IPS-20b (cell line): ENCODE results near the gene CECR2.

Source experiments
- H3K27ac ChIP-seq: one replicate; pipeline ENCODE4 v1.5.1; 2013; ENCODE audit warnings: low read length
- H3K27me3 ChIP-seq: 2 replicates; pipeline ENCODE4 v1.6.1; 2013; ENCODE audit warnings: mild to moderate bottlenecking, low read length, inconsistent platforms; ENCODE audit not compliant: insufficient read depth
- H3K36me3 ChIP-seq: 2 replicates; pipeline ENCODE4 v1.6.1; 2013; ENCODE audit warnings: low read depth, mild to moderate bottlenecking, inconsistent platforms, low read length, moderate library complexity; ENCODE audit not compliant: insufficient read depth
- H3K4me1 ChIP-seq: 2 replicates; pipeline ENCODE4 v1.6.1; 2013; ENCODE audit warnings: mild to moderate bottlenecking, control low read depth, inconsistent platforms, low read length, moderate library complexity; ENCODE audit not compliant: insufficient read depth
- H3K4me3 ChIP-seq: 2 replicates; pipeline ENCODE4 v1.5.1; 2013; ENCODE audit warnings: mild to moderate bottlenecking, low read length, inconsistent platforms
- H3K9ac ChIP-seq: 2 replicates; pipeline ENCODE4 v1.6.1; 2013; ENCODE audit warnings: low read depth, mild to moderate bottlenecking, inconsistent platforms, low read length, moderate library complexity
- H3K9me3 ChIP-seq: 2 replicates; pipeline ENCODE4 v1.6.1; 2013; ENCODE audit warnings: mild to moderate bottlenecking, low read depth, low read length, inconsistent platforms; ENCODE audit not compliant: insufficient read depth

CECR2 gene

DNA sequence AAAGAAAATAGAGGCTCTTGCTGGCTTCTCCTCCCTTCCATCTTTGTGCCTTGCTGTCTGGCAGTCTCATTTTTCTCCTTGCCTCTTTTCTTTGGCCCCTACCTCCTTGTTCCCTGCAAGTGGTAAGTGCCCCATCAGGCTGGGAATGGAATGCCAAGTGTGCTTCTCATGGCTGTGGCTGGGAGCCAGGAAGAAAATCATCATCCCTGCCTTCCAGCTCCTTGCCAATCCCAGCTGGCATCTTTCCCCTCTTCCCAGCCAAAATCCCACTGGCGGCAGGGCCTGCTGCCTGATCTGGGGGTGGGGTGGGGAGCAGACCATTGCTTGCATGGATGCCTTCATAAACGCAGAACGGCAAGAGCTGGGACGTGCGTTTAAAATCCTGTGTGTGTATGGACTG, 167.0 kb downstream of the CECR2 start:
- no peak overlapping the region for H3K27ac ChIP-seq

DNA sequence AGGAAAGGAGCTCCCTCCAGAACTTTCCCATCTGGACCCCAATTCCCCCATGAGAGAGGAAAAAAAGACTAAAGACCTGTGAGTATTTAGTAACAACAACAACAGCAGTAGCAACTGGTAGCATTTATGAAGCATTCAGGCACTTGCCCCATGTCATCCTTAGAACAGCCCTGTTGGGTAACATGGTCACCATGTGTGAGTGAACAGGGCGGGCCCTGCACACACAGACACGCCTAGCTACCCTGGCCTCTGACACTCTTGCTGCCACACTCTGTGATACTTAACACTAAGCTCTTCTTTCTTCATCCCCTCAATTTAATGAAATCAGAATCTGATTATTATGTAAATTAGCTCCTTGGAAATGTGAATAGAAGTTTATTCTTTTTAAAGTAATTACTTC, 167.9 kb downstream of the CECR2 start:
- H3K27me3 ChIP-seq: no peaks in the 10 kb centered on the region
- H3K4me3 ChIP-seq: no peak overlapping the region
- H3K9me3 ChIP-seq: no peaks in the 10 kb centered on the region
- peaks cover 9% of the 10 kb centered on the region; the same call in 1 of the 2 replicates for H3K4me1 ChIP-seq
- peaks cover 65% of the 10 kb centered on the region for H3K36me3 ChIP-seq
- H3K9ac ChIP-seq: 0 out of 2 replicates have a peak overlapping the region, but pooled peaks have one; percentile 3
- peak overlapping the region; percentile 55 for H3K27ac ChIP-seq

More for the DNA sequence above, 167.0 kb downstream of the CECR2 start:
- Histone ChIP-seq H3K9me3 (no peaks in the 10 kb centered on the region), H3K36me3 (peaks cover 65% of the 10 kb centered on the region), H3K4me1 (peaks cover 9% of the 10 kb centered on the region; the same call in 1 of the 2 replicates), H3K9ac (no peak overlapping the region), H3K4me3 (no peak overlapping the region), H3K27me3 (no peaks in the 10 kb centered on the region)

DNA sequence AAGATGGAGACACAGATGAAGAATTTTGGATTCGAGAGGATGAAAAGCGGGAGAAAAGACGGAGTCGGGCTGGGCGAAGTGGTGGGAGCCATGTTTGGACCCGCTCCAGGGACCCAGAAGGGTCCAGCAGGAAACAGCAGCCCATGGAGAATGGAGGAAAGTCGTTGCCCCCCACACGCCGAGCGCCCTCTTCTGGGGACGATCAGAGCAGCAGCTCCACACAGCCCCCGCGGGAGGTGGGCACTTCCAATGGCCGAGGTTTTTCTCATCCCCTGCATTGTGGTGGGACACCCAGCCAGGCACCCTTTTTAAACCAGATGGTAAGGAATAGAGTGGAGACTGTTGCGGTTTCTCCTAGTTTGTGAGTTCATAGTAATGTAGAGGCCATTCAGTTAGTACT, 171.2 kb downstream of the CECR2 start:
- Histone ChIP-seq H3K27ac (no peak overlapping the region), H3K27me3 (no peaks in the 10 kb centered on the region), H3K36me3 (peaks cover 88% of the 10 kb centered on the region), H3K9me3 (no peaks in the 10 kb centered on the region), H3K4me3 (no peak overlapping the region), H3K9ac (no peak overlapping the region), H3K4me1 (peaks cover 9% of the 10 kb centered on the region; the same call in 1 of the 2 replicates)

DNA sequence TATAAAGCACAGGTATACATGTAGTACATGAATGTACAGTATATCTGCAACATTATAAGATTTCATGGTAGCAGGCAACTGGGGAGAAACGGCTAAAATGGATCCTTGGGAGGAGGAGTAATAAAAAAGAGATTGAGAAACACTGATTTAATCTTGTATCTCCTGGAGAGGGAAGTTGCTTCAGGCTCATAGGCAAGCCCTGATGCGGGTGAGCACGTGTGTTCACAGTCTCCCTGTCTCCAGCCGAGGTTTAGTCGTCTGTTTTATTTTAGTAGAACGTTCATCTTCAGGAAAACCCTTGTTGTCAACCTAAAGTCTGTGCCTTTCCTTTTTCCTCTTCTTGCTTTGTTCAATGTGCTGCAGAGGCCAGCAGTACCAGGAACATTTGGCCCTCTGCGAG, 172.2 kb downstream of the CECR2 start:
- no peak overlapping the region for H3K9ac ChIP-seq
- no peak overlapping the region for H3K27ac ChIP-seq
- H3K4me1 ChIP-seq: peaks cover 7% of the 10 kb centered on the region; the same call in 1 of the 2 replicates
- H3K9me3 ChIP-seq: no peaks in the 10 kb centered on the region
- no peaks in the 10 kb centered on the region for H3K27me3 ChIP-seq
- H3K4me3 ChIP-seq: no peak overlapping the region
- H3K36me3 ChIP-seq: peaks cover 94% of the 10 kb centered on the region

DNA sequence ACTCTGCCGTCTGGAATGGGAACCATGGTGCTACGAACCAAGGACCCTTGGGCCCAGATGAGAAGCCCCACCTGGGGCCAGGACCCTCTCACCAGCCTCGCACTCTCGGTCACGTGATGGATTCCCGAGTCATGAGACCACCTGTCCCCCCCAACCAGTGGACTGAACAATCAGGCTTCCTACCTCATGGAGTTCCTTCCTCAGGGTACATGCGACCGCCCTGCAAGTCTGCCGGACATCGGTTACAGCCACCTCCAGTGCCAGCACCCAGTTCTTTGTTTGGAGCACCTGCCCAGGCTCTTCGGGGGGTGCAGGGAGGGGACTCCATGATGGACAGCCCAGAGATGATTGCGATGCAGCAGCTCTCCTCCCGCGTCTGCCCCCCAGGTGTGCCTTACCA, 173.2 kb downstream of the CECR2 start:
- Histone ChIP-seq H3K4me3 (no peak overlapping the region), H3K27ac (no peak overlapping the region), H3K36me3 (peaks cover 91% of the 10 kb centered on the region), H3K4me1 (no peaks in the 10 kb centered on the region), H3K27me3 (no peaks in the 10 kb centered on the region), H3K9me3 (no peaks in the 10 kb centered on the region), H3K9ac (no peak overlapping the region)

DNA sequence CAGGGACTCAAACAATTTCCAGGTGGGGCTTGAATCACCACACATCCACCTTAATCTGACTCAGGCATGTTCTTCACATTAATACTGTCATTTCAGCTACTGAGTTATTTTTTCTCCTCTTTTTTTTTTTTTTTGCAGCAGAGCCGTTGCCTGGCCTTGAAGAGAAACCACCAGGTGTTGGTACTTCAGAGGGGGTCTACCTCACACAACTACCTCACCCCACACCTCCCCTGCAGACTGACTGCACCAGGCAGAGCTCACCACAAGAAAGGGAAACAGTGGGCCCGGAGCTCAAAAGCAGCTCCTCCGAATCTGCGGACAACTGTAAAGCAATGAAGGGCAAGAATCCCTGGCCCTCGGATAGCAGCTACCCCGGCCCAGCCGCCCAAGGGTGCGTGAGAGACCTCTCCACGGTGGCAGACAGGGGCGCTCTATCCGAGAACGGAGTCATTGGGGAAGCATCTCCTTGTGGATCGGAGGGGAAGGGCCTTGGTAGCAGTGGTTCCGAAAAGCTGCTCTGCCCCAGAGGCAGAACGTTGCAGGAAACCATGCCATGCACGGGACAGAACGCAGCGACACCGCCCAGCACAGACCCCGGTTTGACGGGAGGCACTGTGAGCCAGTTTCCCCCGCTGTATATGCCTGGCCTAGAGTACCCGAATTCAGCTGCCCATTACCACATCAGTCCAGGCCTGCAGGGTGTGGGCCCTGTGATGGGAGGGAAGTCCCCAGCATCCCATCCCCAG, 178.9 kb downstream of the CECR2 start:
- no peak overlapping the region for H3K9ac ChIP-seq
- H3K4me3 ChIP-seq: no peak overlapping the region
- H3K27me3 ChIP-seq: no peaks in the 10 kb centered on the region
- H3K36me3 ChIP-seq: peaks cover 92% of the 10 kb centered on the region
- H3K9me3 ChIP-seq: no peaks in the 10 kb centered on the region
- no peaks in the 10 kb centered on the region for H3K4me1 ChIP-seq
- H3K27ac ChIP-seq: no peak overlapping the region

DNA sequence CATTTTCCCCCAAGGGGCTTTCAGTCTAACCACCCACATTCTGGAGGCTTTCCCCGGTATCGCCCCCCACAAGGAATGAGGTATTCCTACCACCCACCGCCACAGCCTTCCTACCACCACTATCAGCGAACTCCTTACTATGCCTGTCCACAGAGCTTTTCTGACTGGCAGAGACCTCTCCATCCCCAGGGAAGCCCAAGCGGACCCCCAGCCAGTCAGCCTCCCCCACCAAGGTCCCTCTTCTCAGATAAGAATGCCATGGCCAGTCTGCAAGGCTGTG, 179.4 kb downstream of the CECR2 start:
- H3K36me3 ChIP-seq: peaks cover 92% of the 10 kb centered on the region
- H3K4me1 ChIP-seq: no peaks in the 10 kb centered on the region
- H3K9ac ChIP-seq: no peak overlapping the region
- H3K4me3 ChIP-seq: no peak overlapping the region
- no peaks in the 10 kb centered on the region for H3K9me3 ChIP-seq
- no peak overlapping the region for H3K27ac ChIP-seq
- H3K27me3 ChIP-seq: no peaks in the 10 kb centered on the region

DNA sequence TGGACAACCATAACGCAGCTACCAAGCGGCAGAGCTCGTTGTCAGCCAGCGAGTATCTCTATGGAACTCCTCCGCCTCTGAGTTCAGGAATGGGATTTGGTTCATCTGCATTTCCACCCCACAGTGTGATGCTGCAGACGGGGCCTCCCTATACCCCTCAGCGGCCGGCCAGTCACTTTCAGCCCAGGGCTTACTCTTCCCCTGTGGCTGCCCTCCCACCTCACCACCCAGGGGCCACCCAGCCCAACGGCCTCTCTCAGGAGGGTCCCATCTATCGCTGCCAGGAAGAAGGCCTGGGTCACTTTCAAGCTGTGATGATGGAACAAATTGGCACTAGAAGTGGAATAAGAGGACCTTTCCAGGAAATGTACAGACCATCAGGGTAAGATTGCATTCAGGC, 179.9 kb downstream of the CECR2 start:
- Histone ChIP-seq H3K4me3 (no peak overlapping the region), H3K9me3 (no peaks in the 10 kb centered on the region), H3K4me1 (no peaks in the 10 kb centered on the region), H3K36me3 (peaks cover 93% of the 10 kb centered on the region), H3K27me3 (no peaks in the 10 kb centered on the region), H3K9ac (no peak overlapping the region), H3K27ac (no peak overlapping the region)

DNA sequence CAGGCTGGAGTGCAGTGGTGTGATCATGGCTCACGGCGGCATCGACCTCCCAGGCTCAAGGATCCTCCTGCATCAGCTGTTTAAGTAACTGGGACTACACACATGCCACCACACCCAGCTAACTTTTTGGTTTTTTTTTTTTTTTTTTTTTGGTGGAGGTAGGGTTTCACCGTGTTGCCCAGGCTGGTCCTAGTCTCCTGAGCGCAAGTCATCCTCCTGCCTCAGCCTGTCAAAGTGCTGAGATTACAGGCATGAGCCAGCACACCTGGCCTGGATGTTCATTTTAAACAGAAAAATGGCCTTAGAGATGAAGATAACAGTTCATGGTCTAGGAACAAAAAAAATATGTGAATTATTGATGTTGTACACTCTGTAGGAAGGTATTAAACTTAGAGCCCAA, 180.4 kb downstream of the CECR2 start:
- Histone ChIP-seq H3K9ac (no peak overlapping the region), H3K9me3 (no peaks in the 10 kb centered on the region), H3K36me3 (peaks cover 95% of the 10 kb centered on the region), H3K4me3 (no peak overlapping the region), H3K27ac (no peak overlapping the region), H3K4me1 (no peaks in the 10 kb centered on the region), H3K27me3 (no peaks in the 10 kb centered on the region)

DNA sequence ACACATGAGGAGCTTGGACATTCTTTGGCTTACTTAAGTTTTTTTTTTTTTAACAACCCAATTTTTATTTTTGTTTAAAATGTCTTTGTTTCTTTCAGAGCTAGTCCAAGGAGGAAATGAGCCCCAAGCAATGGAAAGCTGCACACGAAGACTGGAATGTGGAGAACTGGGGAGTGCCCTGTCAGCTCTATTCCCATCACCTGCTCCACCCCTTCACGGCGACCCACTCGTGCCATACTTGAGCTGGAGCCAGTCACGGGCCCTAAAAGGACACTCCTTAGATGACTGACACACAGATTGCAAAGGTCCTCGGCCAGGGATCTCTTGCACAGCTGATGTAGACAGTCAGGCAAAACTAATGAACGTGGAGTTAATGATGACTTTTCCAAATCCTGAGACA, 183.5 kb downstream of the CECR2 start:
- H3K27me3 ChIP-seq: no peaks in the 10 kb centered on the region
- H3K4me3 ChIP-seq: no peak overlapping the region
- no peaks in the 10 kb centered on the region for H3K4me1 ChIP-seq
- no peak overlapping the region for H3K27ac ChIP-seq
- H3K9ac ChIP-seq: no peak overlapping the region
- no peaks in the 10 kb centered on the region for H3K9me3 ChIP-seq
- peaks cover 93% of the 10 kb centered on the region for H3K36me3 ChIP-seq

DNA sequence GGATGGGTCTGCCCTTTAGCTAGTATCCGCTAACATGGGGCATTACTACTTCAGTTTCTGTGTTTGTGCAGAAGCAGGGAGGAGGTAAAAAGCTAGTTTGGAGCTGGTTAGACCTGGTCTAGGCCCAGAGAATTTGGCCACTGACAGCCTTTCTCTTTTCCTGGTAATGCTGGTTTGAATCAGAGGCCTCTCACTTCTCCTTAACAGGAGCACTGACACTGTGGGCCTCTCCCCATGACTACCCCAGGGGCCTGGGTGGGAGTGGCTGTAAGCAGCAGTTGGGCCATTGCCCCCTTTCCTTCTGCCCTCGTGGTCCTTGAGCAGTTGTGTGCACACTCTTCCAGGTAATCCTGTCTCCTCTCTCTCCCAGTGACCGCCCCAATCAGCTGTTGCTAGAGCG, 185.6 kb downstream of the CECR2 start:
- Histone ChIP-seq H3K36me3 (peaks cover 93% of the 10 kb centered on the region), H3K9ac (no peak overlapping the region), H3K27me3 (no peaks in the 10 kb centered on the region), H3K27ac (no peak overlapping the region), H3K9me3 (no peaks in the 10 kb centered on the region), H3K4me1 (no peaks in the 10 kb centered on the region), H3K4me3 (no peak overlapping the region)

DNA sequence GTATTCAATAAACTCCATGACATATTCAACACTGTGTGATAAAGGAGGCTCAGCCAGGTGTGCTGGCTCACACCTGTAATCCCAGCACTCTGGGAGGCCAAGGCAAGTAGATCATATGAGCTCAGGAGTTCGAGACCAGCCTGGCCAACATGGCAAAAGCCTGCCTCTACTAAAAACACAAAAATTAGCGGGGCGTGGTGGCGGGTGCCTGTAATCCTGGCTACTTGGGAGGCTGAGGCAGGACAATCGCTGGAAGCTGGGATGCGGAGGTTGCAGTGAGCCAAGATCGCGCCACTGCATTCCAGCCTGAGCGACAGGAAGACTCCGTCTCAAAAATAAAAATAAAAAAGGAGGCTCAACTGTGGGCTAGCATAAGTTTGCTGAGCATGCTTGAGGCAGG, 189.9 kb downstream of the CECR2 start:
- Histone ChIP-seq H3K9me3 (no peaks in the 10 kb centered on the region), H3K4me3 (no peak overlapping the region), H3K27ac (no peak overlapping the region), H3K36me3 (peaks cover 55% of the 10 kb centered on the region), H3K9ac (no peak overlapping the region), H3K4me1 (peaks cover 21% of the 10 kb centered on the region; the same call in 1 of the 2 replicates), H3K27me3 (no peaks in the 10 kb centered on the region)
